HG02973 (cell line): Measurements from ENCODE around the gene SELENOH.

ENCODE experiments used
- ATAC-seq: cut with Tn5 transposase; IDR thresholded peaks from one replicate; pipeline ENCODE4 v1.9.1; 2021; ENCODE audit warnings: moderate library complexity; ENCODE audit not compliant: unreplicated experiment

Gene SELENOH

DNA sequence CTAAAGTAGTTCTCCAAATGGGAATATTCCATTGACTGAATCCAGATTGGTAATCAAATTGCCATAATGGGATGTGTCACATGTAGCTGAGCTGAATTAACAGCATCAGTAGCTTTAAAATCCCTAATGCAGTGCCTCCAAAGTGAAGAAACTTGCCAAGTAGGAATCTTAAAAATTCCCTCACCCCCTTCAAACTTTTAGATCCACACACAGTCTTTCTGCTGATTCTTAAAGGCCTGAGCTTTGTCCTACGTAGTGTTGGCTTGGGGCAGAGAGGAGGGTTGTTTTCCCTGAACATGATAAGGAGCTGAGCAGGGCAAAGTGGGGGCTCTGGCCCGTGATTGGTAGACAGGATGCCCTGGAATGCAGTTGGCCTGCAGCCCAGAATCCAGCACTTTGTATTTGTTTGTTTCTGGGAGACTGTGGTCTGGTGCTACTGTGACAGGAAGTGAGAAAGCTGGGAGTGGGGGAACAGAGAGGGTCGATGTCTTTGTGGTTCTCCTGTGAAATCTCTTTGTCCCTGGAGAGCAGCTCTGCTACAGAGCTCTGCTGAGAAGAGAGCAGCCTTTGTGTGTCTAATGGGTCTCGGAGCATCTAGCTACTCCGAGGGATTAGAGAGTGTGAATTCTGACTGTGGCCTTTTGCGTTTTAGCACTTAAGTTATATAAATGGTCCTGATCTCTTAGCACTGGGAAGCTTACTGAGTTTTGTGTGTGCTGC, 37.2 kb downstream of the SELENOH start:
- no peak for ATAC-seq

DNA sequence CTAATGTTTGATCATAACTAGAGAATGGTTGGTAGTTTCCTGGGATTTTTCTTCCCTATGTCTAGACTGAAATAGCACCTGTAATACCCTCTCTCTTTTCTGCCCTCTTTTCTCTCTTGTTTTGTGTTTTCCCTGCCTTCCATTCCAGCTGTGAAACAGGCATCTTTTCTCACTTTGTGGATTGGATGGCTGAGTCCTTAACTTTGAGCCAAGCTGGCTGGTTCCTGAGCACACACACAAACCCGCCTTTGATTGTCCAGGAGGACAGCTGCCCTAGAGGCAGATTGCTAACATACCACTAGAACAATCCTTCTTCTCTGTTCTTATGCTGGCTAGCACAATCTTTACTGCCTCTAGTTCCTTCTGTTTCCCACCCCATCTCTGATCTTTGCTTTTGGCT, 38.0 kb downstream of the SELENOH start:
- no peak for ATAC-seq

DNA sequence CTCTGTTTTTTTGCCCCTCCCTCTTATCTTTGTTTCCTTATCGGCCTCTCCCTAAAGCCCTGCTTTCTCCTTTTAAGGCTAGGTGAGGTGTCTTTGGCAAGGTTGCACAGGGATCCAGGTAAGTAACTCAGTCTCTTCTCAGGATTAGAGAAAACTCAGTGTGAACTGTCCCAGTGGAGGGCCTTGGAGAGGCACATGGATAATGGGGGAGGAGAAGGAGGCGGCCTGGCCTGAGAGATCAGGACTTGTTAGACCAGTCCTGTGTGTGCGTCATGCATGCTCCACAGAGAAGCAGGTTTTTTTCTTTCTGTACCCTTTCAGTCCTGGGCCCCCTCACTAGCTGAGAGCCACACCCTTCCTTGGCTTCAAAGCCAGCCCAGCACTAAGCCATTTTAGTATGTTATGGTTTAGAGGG, 40.2 kb downstream of the SELENOH start:
- no peak for ATAC-seq

DNA sequence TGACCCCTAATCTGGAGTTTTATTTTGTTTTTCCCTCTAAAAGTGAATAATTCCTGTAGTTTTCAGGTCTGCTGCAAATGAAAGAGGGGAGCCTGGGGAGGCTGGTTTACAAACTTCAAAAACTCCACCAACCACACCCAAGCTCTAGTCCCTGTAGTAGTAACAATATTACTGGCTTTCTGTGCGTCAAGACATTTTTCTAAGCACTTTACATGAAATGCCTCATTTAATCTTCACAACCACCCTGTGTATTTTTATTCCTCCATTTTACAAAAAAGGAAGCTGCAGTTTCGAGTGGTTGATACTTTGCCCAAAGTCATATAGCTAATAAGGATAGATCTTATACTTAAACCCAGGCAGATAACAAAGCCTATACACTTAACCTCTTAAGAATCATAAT, 43.8 kb downstream of the SELENOH start:
- no peak for ATAC-seq

DNA sequence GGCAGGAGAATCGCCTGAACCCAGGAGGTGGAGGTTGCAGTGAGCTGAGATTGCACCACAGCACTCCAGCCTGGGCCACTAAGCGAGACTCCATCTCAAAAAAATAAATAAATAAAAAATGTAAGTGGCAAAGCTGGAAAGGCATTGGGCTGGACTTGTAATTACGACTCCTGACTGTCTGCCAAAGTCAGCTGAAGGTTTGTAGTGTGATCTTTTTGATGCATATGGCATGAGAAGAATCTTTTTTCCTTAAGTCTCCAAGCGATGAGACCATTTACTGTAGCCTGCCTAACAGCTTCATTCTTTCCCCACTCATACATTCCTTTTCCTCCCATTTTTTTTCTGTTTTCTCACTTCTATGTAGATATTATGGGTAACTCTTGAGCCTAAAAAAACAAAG, 45.1 kb downstream of the SELENOH start:
- ATAC-seq, result no peak

DNA sequence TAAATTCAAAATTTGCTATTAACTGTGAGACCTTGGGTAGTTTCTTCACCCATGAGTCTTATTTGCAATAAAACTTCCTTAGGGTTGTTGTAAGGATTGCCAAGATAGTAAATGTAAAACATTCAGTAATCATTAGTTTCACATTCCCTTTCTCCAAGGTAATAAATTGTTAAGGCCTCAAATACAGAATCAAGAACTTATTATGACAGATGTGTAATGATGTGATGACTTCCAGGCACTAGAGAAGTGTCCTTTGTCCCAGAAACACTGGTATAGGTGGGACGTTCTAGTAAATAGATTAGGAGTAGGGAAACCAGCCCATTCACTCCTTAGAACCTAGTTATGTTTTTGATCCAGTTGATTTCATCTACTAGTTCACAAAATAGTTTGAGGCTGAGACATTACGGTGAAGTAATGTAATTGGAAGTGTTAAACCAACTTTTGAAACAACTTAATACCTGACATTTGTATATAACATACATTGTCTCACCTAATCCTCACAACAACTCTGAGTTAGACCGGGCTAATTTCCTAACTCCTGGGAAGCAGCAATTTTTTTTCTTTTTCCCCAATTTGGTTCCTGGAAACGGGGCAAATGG, 45.8 kb downstream of the SELENOH start:
- ATAC-seq, result no peak

DNA sequence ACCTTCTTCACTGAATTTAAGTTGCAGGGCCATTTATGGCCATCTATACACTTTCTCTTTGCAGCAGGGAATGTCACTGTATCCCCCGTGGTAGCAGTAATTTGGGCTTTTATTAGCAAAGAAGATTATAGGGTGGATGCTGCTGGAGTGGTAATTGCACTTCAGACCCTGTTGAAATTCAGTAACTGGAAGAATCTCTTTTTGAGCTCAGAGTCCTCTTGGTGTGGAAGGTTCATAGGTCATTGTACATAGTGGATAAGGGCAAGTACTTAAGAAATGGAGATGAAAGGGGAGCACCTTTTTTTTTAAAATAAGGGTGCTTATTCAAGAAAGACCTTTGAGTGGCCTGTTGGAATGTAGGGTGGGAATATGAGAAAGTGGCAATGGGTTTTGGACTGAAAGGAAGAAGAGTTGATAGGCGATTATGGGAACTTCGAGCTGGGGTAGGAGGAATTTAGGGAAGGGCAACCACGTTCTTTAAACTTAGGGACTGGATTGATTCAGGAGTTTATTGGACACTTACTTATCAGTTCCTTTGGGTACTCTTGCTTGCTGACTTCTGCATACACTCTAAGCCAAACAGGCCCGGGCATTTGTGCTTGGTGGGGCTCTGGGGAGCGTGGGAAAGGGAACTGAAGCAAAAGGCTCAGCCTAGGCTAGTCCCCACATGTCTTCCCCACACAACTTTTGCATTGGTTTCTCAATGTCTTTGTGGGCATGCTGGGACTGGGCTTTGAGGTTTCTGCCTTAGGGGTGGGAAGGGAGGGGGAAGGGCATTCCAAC, 46.8 kb downstream of the SELENOH start:
- ATAC-seq, result no peak

DNA sequence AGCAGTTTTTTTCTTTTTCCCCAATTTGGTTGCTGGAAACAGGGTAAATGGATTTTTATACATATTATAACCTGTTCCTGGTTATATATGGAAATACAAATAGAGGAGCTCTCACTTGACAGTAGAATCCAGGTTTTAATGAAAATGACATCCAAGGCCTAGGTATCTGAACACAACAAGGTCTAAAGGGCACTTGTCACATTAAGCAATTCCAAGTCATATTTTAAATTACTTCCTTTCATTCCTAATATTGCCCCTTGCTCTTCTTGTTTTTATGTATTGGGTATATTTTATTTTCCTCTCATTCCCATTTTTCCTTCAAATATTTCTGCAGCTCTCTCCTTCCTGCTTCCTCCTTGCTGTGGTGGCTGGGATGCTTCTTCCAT, 47.4 kb downstream of the SELENOH start:
- no peak for ATAC-seq

DNA sequence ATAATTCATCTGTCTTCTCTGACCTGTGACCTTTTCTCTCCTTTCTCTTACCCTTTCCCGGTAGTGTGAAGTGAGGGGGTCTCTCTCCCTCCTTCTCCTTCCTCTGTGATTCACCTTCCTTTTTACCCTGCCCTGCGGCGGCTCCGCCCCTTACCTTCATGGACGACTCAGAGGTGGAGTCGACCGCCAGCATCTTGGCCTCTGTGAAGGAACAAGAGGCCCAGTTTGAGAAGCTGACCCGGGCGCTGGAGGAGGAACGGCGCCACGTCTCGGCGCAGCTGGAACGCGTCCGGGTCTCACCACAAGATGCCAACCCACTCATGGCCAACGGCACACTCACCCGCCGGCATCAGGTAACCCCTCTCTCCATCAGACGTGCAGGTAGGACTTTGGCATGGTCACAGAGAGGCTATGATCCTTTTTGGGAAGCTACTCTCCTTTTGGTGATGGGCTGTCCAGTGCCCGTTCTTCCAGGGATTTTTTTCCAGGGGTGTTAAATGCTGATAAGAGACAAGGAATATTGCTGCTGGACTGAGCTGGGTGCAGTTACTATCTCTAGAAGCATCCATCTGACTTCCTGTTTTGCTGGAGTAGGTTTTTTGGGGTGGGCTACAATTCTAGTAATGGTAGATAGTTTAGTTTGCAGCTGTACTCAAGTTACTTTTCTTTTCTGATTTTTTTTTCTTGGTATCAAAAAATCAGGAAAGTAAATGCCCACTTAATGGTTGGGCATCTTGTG, 50.2 kb downstream of the SELENOH start:
- ATAC-seq, result no peak

DNA sequence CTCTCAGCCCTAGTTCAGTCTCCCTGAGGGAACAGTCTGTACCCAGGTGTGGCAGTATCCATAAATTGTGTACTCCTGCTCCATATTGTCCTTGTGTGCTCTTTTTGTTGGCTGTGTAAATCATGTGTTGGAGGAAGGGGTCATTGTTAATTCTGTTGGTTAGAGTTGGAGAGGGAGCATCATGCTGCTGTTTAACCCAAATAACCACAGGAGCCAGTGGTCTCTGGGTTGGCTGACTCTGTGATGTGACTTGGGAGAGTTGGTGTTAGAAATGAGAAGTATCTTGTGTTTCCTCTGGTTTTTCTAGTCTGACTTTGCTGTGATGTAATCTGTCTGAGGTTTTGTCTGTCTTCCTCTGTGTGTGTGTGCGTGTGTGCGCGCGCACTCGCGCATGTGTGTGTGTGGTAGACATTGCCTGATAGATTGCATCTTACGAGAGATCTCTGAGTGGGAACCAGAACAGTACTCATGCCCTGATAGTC, 50.8 kb downstream of the SELENOH start:
- ATAC-seq, result peak; percentile 80

DNA sequence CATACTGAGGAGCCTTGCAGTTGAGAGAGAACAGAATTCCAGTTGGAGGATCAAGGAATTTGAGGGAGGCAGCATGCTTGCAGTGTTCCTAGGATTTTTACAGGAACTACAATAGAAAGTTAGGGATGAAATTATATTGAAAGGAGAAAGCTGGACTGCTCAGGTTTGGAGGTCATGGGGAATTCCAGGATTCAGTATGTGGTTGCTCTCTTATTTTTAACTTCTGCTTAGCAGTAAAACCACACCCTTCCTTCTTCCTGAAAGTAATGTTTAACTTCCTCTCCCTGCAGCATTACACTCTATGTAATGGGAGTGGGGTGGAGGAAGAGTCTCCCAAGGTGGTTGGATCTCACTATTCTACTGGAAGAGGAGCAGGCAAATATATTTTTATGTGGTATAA, 51.6 kb downstream of the SELENOH start:
- no peak for ATAC-seq
